ENCODE data around the gene F8.
"Not testable (repeated sequence)": the region's sequence is repeated elsewhere in the genome, so short reads cannot be mapped to it uniquely, and the experiment has no call there.

The F8 gene

GRCh38 chrX:154816326-154816898, 206.1 kb downstream of the F8 start:
- DNase-seq (ENCODE audit: low read depth) = not testable (repeated sequence)

- no peak for DNase-seq (ENCODE audit: low read depth)
Measured at GRCh38 chrX:154815274-154815818, 207.2 kb downstream of the F8 start.

GRCh38 chrX:154813801-154814200, 208.7 kb downstream of the F8 start:
- DNase-seq (ENCODE audit: low read depth) = no peak

GRCh38 chrX:154812341-154813101, 210.0 kb downstream of the F8 start:
- no peak for DNase-seq (ENCODE audit: low read depth)

- DNase-seq (ENCODE audit: low read depth) = no peak
Measured at GRCh38 chrX:154809939-154810665, 212.4 kb downstream of the F8 start.

GRCh38 chrX:154806837-154807501, 215.6 kb downstream of the F8 start:
- no peak for DNase-seq (ENCODE audit: low read depth)

GRCh38 chrX:154805696-154806091, 216.8 kb downstream of the F8 start:
- DNase-seq (ENCODE audit: low read depth) = no peak

- peak; percentile 52 for DNase-seq (ENCODE audit: low read depth)
Measured at GRCh38 chrX:154804957-154805695, 217.4 kb downstream of the F8 start, which contains the start of gene MPP1. MPP1 (minus strand) TSS chrX:154805485; CDS start chrX:154805373, 112 bp downstream.

GRCh38 chrX:154804261-154804956, 218.1 kb downstream of the F8 start:
- DNase-seq (ENCODE audit: low read depth) = no peak

GRCh38 chrX:154802947-154803346, 219.6 kb downstream of the F8 start:
- DNase-seq (ENCODE audit: low read depth) = no peak

GRCh38 chrX:154800478-154801210, 221.9 kb downstream of the F8 start:
- no peak for DNase-seq (ENCODE audit: low read depth)

GRCh38 chrX:154799556-154800348, 222.8 kb downstream of the F8 start:
- no peak for DNase-seq (ENCODE audit: low read depth)

GRCh38 chrX:154797006-154797405, 225.5 kb downstream of the F8 start:
- no peak for DNase-seq (ENCODE audit: low read depth)

GRCh38 chrX:154795016-154795415, 227.5 kb downstream of the F8 start:
- DNase-seq (ENCODE audit: low read depth) = no peak

GRCh38 chrX:154793084-154793795, 229.3 kb downstream of the F8 start:
- DNase-seq (ENCODE audit: low read depth) = no peak

- no peak for DNase-seq (ENCODE audit: low read depth)
Measured at GRCh38 chrX:154791939-154792338, 230.6 kb downstream of the F8 start.

GRCh38 chrX:154791467-154791866, 231.1 kb downstream of the F8 start:
- DNase-seq (ENCODE audit: low read depth) = no peak
